Prostate gland (tissue), 2 donors: Measurements from ENCODE around the gene PIKFYVE.

ENCODE experiments used
- CTCF ChIP-seq, 4 experiments: fragments of 200-600 bp in 2 of 4; fragments of 450-650 bp in 2 of 4; sonication (generic) in 2 of 4; IDR thresholded peaks; 1 replicate in 3 of 4; 2 replicates in 1 of 4; pipeline ENCODE4 v1.5.1; 2016 to 2019; ENCODE audit warnings: antibody characterized with exemption in 4 of 4, mild to moderate bottlenecking in 2 of 4, moderate library complexity in 2 of 4
- POLR2A ChIP-seq: fragments of 450-650 bp; IDR thresholded peaks from one replicate; pipeline ENCODE4 v1.6.1; 2016; ENCODE audit warnings: antibody characterized with exemption, mild to moderate bottlenecking
- POLR2AphosphoS5 ChIP-seq: sonication (generic); formaldehyde crosslinking; IDR thresholded peaks from one replicate; pipeline ENCODE4 v1.6.1; 2017; ENCODE audit warnings: antibody characterized with exemption

- TF ChIP-seq CTCF (IDR thresholded peaks at IDR 0.05) = no peak
- TF ChIP-seq POLR2A = no peak
- no peak for TF ChIP-seq POLR2AphosphoS5
Measured at GRCh38 chr2:208318127-208318526, 52.1 kb downstream of the PIKFYVE start.
